ENCODE data around the gene POLR1B.

GRCh38 chr2:112621790-112622527 lies 79.7 kb downstream of the POLR1B start:
- no peak for TF ChIP-seq CTCF (IDR thresholded peaks at IDR 0.05; ENCODE audit: insufficient read depth, low read depth, low read length)
- TF ChIP-seq EZH2 (IDR thresholded peaks at IDR 0.05; ENCODE audit: insufficient read depth, low read length), result no peak

Measured in astrocyte (in vitro differentiated cells and primary cell).